Stimulated activated CD8-positive, alpha-beta memory T cell treated with anti-CD3 and anti-CD28 coated beads, Interleukin-4, amount 100 ng/mL, for 4 hours (primary cell): ENCODE results near the gene CDK19.
"Not testable (repeated sequence)": the region's sequence is repeated elsewhere in the genome, so short reads cannot be mapped to it uniquely, and the experiment has no call there.

Experiments
- DNase-seq, 2 donors: peaks; one replicate each; pipeline ENCODE4 v3.0.0-alpha.2; 2020; ENCODE audit warnings: low read depth in 2 of 2, low spot score in 1 of 2

Gene CDK19

DNA sequence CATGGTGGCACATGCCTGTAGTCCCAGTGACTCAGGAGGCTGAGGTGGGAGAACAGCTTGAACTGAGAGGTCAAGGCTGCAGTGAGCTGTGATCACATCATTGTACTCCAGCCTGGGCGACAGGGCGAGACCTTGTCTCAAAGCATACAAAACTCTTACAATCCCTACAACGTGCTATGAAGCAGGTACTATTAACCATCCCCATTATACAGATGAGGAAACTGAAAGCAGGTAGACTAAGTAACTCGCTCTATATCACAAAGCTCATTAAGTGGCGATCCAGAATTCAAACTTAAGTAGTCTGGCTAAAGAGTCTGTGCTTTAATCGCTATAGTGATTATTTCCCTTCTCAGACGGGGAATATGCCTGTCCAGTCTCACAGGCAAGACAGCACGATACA is 54.7 kb downstream of the CDK19 start:
- no peak for DNase-seq

- DNase-seq: not testable (repeated sequence)
Observed at GRCh38 chr6:110760098-110760497, 55.2 kb downstream of the CDK19 start.

DNA sequence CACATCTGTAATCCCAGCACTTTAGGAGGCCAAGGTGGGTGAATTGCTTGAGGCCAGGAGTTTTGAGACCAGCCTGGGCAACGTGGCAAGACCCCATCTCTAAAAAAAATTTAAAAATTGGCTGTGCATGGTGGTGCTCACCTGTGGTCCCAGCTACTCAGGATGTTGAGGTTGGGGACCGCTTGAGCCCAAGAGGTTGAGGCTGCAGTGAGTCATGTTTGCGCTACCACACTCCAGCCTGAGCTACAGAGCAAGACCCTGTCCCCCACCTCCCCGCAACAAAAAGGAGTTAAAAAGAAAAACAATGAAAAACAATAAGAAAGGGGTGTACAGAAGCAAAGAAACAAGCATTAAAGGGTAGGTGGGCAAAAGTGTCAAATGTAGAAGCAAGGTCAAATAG is 57.3 kb downstream of the CDK19 start:
- DNase-seq: no peak

GRCh38 chr6:110756817-110757216 is 58.5 kb downstream of the CDK19 start:
- no peak for DNase-seq

GRCh38 chr6:110755411-110755834 is 59.8 kb downstream of the CDK19 start:
- no peak for DNase-seq

DNA sequence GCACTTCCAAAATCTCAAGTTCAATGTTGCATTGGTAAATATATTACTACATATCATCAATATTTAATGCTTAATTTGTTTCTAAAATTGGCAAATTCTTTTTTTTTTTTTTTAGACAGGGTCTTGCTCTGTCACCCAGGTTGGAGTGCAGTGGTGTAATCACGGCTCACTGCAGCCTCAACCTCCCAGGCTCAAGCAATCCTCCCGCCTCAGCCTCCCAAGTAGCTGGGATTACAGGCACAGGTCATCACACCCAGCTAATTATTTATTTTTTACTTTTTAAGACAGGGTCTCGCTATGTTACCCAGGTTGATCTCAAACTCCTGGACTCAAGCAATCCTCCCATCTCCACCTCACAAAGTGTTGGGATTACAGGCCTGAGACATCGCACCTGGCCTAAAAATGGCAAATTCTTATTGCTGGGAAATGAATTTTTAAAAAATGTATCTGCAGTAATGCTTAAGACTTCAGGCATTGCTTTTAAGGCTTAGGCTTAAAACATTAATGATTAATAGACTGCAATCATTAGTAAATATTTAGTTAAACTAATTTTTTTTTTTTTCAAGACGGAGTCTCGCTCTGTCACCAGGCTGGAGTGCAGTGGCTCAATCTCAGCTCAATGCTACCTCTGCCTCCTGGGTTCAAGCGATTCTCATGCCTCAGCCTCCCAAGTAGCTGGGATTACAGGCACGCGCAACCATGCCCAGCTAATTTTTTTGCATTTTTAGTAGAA is 61.2 kb downstream of the CDK19 start:
- not testable (repeated sequence) for DNase-seq

GRCh38 chr6:110748453-110748852 is 66.8 kb downstream of the CDK19 start:
- no peak for DNase-seq

DNA sequence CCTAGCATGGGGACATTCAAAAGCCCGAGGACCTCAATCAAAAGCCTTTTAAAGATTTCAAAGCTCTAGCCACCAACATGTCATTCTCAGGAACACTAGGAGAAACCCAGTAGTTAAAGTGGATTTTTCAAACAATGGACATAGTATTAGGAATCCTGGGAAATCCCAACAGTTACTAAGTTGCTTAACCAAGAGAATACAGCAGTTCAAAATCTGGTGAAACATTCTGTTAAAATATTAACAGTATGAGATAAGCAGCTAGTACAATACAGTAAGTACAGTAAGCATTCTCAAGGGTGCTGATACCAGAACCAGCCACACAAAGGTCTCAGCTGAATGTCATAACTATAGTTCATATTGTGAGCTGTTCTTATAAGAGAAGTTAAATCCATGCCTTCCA is 68.6 kb downstream of the CDK19 start:
- no peak for DNase-seq

DNA sequence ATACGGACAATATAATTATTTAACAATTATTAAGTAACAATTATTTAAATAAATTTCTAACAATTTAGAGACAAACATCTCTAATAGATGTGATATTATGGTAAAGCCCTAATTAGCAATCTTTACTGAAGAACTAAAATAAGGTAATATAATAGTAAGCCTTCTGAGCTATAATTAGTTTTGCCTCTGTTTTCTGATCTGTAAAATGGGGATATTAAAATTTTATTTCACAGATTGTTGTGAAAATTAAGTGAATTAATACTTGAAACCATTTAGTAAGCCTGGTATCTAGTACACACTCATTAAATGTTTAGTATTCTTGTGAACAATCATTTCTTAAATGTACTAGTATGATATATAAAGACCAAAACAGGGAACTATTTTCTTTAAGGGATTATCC is 70.3 kb downstream of the CDK19 start:
- DNase-seq: no peak

GRCh38 chr6:110742552-110742951 is 72.7 kb downstream of the CDK19 start:
- DNase-seq: not testable (repeated sequence)

DNA sequence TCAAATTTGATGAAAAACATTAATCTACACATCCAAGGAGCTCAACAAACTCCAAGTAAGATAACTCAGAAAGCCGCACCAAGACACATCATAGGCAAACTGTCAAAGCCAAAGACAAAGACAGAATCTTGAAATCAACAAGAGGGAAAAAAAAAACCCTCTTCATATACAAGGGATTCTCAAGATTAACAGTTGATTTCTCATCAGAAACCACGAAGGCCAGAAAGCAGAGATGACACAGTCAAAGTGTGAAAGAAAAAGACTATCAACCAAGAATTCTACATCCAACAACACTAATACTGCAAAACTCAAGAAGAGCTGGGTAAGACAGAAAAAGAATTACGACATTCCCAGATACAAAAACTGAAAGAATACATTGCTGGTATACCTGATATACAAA is 73.8 kb downstream of the CDK19 start:
- DNase-seq: no peak

DNA sequence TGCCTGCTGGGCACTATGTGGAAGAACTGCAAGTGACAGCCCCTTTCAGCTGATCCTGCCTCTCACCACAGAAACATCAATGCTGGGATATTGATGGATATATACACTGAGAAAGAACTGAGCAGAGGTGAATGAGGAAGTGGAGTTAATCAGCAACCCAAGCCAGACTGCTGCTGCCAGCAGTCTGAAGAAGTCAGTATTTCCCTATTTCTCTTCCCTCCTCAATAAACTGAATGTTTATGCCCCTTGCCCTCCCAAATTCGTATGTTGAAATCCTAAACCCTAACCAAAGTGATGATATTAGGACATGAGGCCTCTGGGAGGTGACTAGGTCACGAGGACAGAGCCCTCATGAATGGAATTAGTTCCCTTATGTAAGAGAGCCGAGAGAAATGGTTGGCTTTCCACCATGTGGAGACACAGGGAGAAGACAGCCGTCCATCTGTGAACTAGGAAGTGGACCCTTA is 76.3 kb downstream of the CDK19 start:
- DNase-seq: no peak

DNA sequence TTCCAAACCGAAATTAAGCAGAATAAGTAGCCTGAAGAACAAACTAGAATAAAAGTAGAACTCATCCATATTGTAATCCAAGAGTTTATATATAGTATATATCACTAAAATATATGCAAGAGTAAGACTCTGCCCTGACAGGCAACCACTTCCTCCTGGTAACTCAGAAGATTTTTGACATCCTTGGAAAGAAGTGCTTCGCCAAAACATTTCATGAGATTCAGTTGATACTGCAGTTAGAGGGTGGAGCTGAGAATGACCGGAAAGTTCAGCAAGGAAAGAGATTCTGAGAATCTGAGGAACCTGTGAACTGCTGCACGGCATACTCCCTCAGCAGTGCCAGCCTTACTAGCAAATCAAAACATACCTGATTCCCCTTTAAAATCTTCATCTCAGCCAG is 79.6 kb downstream of the CDK19 start:
- DNase-seq: no peak

- DNase-seq: no peak
Observed at GRCh38 chr6:110731898-110732297, 83.4 kb downstream of the CDK19 start.

DNA sequence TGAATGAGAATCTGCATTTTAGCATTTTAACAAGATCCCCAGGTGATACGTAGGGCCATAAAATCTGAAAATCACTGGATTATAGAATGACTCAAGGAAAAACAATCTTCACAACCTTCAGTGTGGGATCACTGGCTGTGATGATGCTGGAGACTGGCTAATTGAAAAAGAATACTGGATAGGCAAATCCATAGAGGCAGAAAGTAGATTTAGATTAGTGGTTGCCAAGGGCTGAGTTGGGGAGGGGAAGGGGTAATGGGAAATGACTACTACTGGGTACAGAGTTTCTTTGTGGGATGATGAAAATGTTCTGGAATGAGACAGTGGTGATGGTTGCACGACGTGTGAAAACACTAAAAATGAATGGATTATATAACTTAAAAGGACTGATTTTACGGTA is 84.1 kb downstream of the CDK19 start:
- no peak for DNase-seq

DNA sequence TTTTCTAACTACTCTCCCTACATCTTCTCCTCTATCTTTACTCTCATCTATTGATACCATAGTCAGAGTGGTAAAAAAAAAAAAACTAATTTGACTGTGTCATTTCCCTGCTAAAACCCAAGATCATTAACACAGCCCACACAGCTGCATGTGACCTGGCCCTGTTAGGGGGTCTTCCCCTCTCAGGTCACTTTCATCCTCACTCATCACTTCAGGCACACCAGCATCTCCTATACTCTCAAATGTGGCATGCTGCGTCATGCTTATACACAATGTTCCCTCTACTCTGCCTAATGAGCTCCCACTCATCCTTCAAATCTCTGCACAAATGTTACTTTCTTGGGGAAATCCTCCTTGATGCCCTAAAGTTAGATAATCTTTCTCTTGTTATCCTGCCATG is 86.8 kb downstream of the CDK19 start:
- no peak for DNase-seq

DNA sequence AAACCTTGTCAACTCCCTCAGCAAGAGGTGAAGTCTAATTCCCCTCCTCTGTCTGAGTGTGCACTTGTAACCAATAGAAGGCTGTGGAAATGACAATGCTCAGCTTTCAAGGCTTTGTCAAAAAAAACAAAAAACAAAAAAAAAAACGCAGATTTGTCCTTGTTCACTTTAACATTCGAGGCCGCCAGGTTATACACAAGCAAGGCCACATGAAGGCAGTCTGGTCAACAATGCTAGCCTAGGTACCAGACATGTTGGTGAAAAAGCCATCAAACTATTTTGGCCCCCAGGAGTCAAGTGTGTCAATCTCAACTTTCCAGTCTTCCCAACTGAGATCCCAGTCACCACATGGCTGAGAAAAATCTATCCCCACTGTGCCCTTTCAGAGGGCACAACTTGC is 92.3 kb downstream of the CDK19 start:
- DNase-seq: no peak

GRCh38 chr6:110720066-110720465 is 95.2 kb downstream of the CDK19 start:
- no peak for DNase-seq

DNA sequence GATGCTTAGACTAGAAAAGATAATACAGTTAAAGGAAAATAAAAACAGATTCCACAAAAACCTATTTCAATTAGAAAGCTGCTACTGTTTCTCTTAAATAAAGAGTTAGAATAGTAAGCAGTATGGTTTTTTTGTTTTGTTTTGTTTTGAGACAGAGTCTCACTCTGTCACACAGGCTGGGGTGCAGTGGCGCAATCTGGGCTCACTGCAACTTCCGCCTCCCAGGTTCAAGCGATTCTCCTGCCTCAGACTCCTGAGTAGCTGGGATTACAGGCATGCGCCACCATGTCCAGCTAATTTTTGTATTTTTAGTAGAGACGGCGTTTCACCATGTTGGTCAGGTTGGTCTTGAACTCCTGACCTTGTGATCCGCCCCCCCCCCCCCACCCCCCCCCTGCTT is 95.7 kb downstream of the CDK19 start:
- DNase-seq: not testable (repeated sequence)

DNA sequence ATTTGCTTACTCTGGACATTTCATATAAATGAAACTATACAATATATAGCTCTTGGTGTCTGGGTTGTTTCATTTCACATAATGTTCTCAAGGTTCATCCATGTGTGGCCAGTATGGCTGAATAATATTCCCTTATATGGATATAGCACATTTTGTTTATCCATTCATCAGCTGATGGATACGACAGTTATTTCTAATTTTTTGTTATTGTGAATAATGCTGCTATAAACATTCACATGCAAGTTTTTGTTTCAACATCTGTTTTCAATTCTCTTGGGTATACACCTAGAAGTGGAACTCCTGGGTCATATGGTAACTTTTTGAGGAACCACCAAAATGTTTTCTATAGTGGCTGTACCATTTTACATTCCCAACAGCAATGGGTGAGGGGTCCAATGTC is 101.1 kb downstream of the CDK19 start:
- no peak for DNase-seq

DNA sequence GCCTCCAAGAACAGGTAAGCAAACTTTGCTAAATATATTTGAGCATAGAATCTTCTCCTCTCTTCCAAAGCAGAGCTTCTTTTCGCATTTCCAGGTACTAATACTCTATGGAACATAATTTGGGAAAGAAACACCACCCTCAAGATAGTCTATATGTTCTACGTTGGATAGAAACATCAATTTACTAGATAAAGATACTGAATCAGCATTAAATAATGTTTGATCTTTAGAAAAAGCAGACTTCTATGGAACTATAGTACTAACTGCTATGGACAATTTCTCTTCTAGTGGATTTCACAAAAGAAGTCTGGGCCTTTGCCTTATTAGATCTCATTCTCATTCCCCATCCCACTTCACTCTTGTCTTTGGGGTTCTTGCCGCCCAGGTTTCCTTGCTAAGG is 103.0 kb downstream of the CDK19 start:
- no peak for DNase-seq

DNA sequence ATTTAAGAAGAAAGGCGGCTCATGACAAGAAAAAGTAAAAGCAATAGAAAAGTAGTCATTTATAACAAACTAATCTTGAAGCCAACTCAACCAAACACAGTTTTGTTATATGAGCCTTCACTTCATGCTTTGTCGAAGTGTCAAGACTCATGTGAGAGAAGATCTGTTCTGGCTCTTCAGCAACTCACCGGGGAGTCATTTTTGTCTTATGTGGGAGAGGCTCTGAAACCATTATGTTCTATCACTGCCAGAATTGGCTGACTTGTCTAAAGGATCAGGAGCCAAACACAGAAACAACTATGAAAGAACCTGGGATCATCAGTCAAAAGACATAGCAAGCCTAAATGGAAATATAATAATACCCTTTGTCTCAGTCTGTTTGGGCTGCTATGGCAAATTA is 105.2 kb downstream of the CDK19 start:
- no peak for DNase-seq

GRCh38 chr6:110708295-110708950 is 106.8 kb downstream of the CDK19 start:
- DNase-seq: no peak
